GM23338 (cell line): Measurements from ENCODE around the gene SLC2A14.
"Not testable (repeated sequence)": the region's sequence is repeated elsewhere in the genome, so short reads cannot be mapped to it uniquely, and the experiment has no call there.

Source experiments
- CTCF ChIP-seq, 2 experiments: fragments of 200-600 bp in 1 of 2; sonication (generic) in 1 of 2; conservative IDR thresholded peaks; 2 replicates each; pipeline versions ENCODE4 v1.5.1 to v1.6.1; 2016 to 2017; ENCODE audit warnings: antibody characterized with exemption in 2 of 2, low read depth in 2 of 2, mild to moderate bottlenecking in 2 of 2, moderate library complexity in 1 of 2
- EZH2 ChIP-seq: fragments of 200-600 bp; sonication (generic); IDR thresholded peaks from one replicate; pipeline ENCODE4 v1.8.0; 2017; ENCODE audit warnings: antibody characterized with exemption, mild to moderate bottlenecking, low read depth; ENCODE audit not compliant: unreplicated experiment
- JUNB ChIP-seq: IDR thresholded peaks from one replicate; pipeline ENCODE4 v1.6.1; 2016; ENCODE audit warnings: antibody characterized with exemption; ENCODE audit not compliant: unreplicated experiment

- not testable (repeated sequence) for TF ChIP-seq CTCF (conservative IDR thresholded peaks at IDR 0.05; ENCODE audit: low read depth in 2 of 2); EZH2; JUNB
These were observed 21.1 kb downstream of the SLC2A14 start for GRCh38 chr12:7851622-7852081.
